Loucy (cell line): ENCODE results near the gene C3AR1.

Experiments used
- CTCF ChIP-seq: fragments of 200-600 bp; sonication (generic); conservative IDR thresholded peaks from 2 replicates; pipeline ENCODE4 v1.5.1; 2014; ENCODE audit warnings: mild to moderate bottlenecking, antibody characterized with exemption, low read length
- EZH2phosphoT487 ChIP-seq: fragments of 200-600 bp; IDR thresholded peaks from 2 replicates; pipeline ENCODE4 v1.6.1; 2018; ENCODE audit warnings: antibody characterized with exemption, mild to moderate bottlenecking, moderate library complexity, borderline replicate concordance

- TF ChIP-seq CTCF (no peak), EZH2phosphoT487 (no peak)
Observed at GRCh38 chr12:8096281-8096915, 30.2 kb upstream of the C3AR1 start.
